H1 (cell line): ENCODE measurements around the gene SRRM5. TPM values are rescaled to one million over a fixed set of nuclear protein-coding genes. Genes with fewer than 3 reads are reported as not detected.
A peak's percentile ranks its signal among the peaks of the same experiment; 100 is the strongest.

ENCODE experiments used
- CBX8 ChIP-seq: fragments of 300-800, 300-1000 bp; sonication (generic); IDR thresholded peaks from 2 replicates; pipeline ENCODE4 v1.7.1; 2016; ENCODE audit warnings: low read depth, low read length, borderline replicate concordance
- CHD7 ChIP-seq: fragments of 300-600 bp; sonication (generic); IDR thresholded peaks from 2 replicates; pipeline ENCODE4 v1.7.1; 2012; ENCODE audit warnings: low read length, moderate library complexity, mild to moderate bottlenecking, inconsistent platforms; ENCODE audit not compliant: insufficient replicate concordance
- E2F6 ChIP-seq: IDR thresholded peaks from 2 replicates; pipeline ENCODE4 v1.6.1; 2012; ENCODE audit warnings: inconsistent platforms
- JUN ChIP-seq: IDR thresholded peaks from 2 replicates; pipeline ENCODE4 v1.6.1; 2011; ENCODE audit warnings: low read depth, mild to moderate bottlenecking, improper control_type of control experiment, low read length
- KDM1A ChIP-seq: fragments of 200-600, 300-600 bp; sonication (generic); IDR thresholded peaks from 2 replicates; pipeline ENCODE4 v1.7.1; 2016; ENCODE audit warnings: mild to moderate bottlenecking, low read length, borderline replicate concordance
- RBBP5 ChIP-seq: IDR thresholded peaks from 2 replicates; pipeline ENCODE4 v1.7.1; 2012; ENCODE audit warnings: low read depth, mild to moderate bottlenecking, inconsistent platforms, low read length, moderate library complexity, borderline replicate concordance
- USF2 ChIP-seq: IDR thresholded peaks from 2 replicates; pipeline ENCODE4 v1.6.1; 2011; ENCODE audit warnings: low read length, improper control_type of control experiment
- polyA plus RNA-seq, 7 experiments: library from polyadenylated mRNA; depleted of rRNA in 3 of 7; stranded (reverse) in 5 of 7; unstranded in 2 of 7; fragments of >200 nt in 5 of 7; fragments of 200-250 nt in 2 of 7; gene quantifications; 1 replicate in 5 of 7; 2 replicates in 1 of 7; 4 replicates in 1 of 7; pipeline versions ENCODE4 v1.2.1 to v1.2.3, GENCODE V29; 2011 to 2013; ENCODE audit warnings: missing spikeins in 2 of 7, mixed read lengths in 2 of 7
- total RNA-seq: library from RNA; stranded (reverse); fragmentation: NEBNext Ultra II Directional; extraction: Animal tissue kit (Norgen Biotek cat#: 25700); gene quantifications from 2 replicates; pipeline ENCODE4 v1.2.1, GENCODE V29; 2021

Gene SRRM5
- total and polyA plus RNA-seq, 2 of the 8 experiments (the other 6 are each of a cell fraction or from before 2014, with no cell fraction given) = 0.06 to 0.11 TPM

GRCh38 chr19:43595999-43596841, 15.7 kb upstream of the SRRM5 start, which contains the start of the genes IRGQ and ZNF576 (continued):
- TF ChIP-seq E2F6 = no peak; the same call in 1 of the 2 replicates
- no peak for TF ChIP-seq CBX8
- no peak for TF ChIP-seq CHD7
- TF ChIP-seq RBBP5 = peak; percentile 68; the same call in 1 of the 2 replicates
- no peak for TF ChIP-seq KDM1A
- no peak for TF ChIP-seq USF2
- 0 out of 2 replicates have a peak, but pooled peaks have one; percentile 34 for TF ChIP-seq JUN
